ENCODE measurements around the gene ARHGAP15.

GRCh38 chr2:143463719-143464118, 334.5 kb downstream of the ARHGAP15 start:
- TF ChIP-seq YY1 (IDR thresholded peaks at IDR 0.05; ENCODE audit: insufficient read depth, insufficient read length) = no peak
- TF ChIP-seq SUZ12 (IDR thresholded peaks at IDR 0.05; ENCODE audit: extremely low read depth, insufficient read depth, insufficient read length) = no peak
- TF ChIP-seq ZNF274 (IDR thresholded peaks at IDR 0.05; ENCODE audit: low read depth, low read length) = no peak

All from NT2/D1 (cell line).